ENCODE data around the gene DZIP3.

DNA sequence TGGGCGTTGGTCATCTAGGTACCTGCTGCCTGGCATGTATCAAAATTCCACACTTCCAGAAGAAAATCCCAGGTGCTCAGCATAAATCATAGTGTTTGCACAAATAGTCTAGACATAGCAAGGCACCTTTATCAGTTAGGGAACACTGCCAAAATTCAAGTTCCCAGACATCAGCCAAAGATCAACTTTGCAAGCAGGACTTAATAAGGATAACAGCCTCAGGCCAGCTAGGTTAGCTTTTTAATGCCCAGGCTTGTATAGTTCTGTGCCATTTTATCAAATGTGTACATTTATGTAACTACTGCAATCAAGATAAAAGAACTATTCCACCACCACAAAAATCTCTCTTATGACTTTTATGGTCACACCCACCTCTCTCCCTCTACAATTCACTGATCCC lies 30.7 kb downstream of the DZIP3 start:
- TF ChIP-seq POLR2AphosphoS5 (IDR thresholded peaks at IDR 0.05; ENCODE audit: low read depth, low read length) (no peak), TAF1 (IDR thresholded peaks at IDR 0.05; ENCODE audit: borderline replicate concordance, low read depth, low read length) (no peak), POLR2A (IDR thresholded peaks at IDR 0.05; ENCODE audit: low read depth, low read length) (no peak)
